GM21526 (cell line): Measurements from ENCODE around the gene TNKS1BP1.

Source experiments
- ATAC-seq: cut with Tn5 transposase; IDR thresholded peaks from one replicate; pipeline ENCODE4 v1.9.1; 2021; ENCODE audit warnings: moderate library complexity; ENCODE audit not compliant: unreplicated experiment, low FRiP score

The TNKS1BP1 gene

GRCh38 chr11:57312511-57313021 is 12.2 kb downstream of the TNKS1BP1 start:
- ATAC-seq = no peak

- ATAC-seq = peak; percentile 91
These were observed 13.4 kb downstream of the TNKS1BP1 start for GRCh38 chr11:57311109-57311936.

- ATAC-seq = no peak
These were observed 14.1 kb downstream of the TNKS1BP1 start for GRCh38 chr11:57310630-57311086.

GRCh38 chr11:57310091-57310490 is 14.7 kb downstream of the TNKS1BP1 start:
- no peak for ATAC-seq

GRCh38 chr11:57309106-57310059 is 15.4 kb downstream of the TNKS1BP1 start:
- ATAC-seq = no peak

- no peak for ATAC-seq
These were observed 16.2 kb downstream of the TNKS1BP1 start for GRCh38 chr11:57308426-57309060.

- ATAC-seq = no peak
These were observed 17.0 kb downstream of the TNKS1BP1 start for GRCh38 chr11:57307666-57308270.

- ATAC-seq = no peak
These were observed 17.7 kb downstream of the TNKS1BP1 start for GRCh38 chr11:57306940-57307565.

GRCh38 chr11:57306161-57306876 is 18.4 kb downstream of the TNKS1BP1 start:
- ATAC-seq = no peak

GRCh38 chr11:57305523-57305922 is 19.2 kb downstream of the TNKS1BP1 start:
- ATAC-seq = no peak

GRCh38 chr11:57303990-57304579 is 20.7 kb downstream of the TNKS1BP1 start:
- no peak for ATAC-seq

- no peak for ATAC-seq
These were observed 21.3 kb downstream of the TNKS1BP1 start for GRCh38 chr11:57303280-57303989.

- no peak for ATAC-seq
These were observed 22.3 kb downstream of the TNKS1BP1 start for GRCh38 chr11:57302489-57302888.

- ATAC-seq = no peak
These were observed 22.9 kb downstream of the TNKS1BP1 start for GRCh38 chr11:57301711-57302423.

GRCh38 chr11:57300785-57301184 is 24.0 kb downstream of the TNKS1BP1 start:
- no peak for ATAC-seq

- no peak for ATAC-seq
These were observed 25.5 kb downstream of the TNKS1BP1 start for GRCh38 chr11:57299150-57299737.

GRCh38 chr11:57297221-57297620 is 27.5 kb downstream of the TNKS1BP1 start:
- ATAC-seq = no peak
